GM12891 (cell line): ENCODE data around the gene LRP1B.

Source experiments
- PAX5 ChIP-seq: IDR thresholded peaks from 2 replicates; pipeline ENCODE4 v1.6.1; 2011; ENCODE audit warnings: low read length, moderate library complexity, mild to moderate bottlenecking; ENCODE audit not compliant: insufficient read depth, severe bottlenecking
- POLR2A ChIP-seq: IDR thresholded peaks from 2 replicates; pipeline ENCODE4 v1.6.1; 2011; ENCODE audit warnings: low read depth, low read length, control low read depth
- POLR2AphosphoS5 ChIP-seq: IDR thresholded peaks from 2 replicates; pipeline ENCODE4 v1.6.1; 2011; ENCODE audit warnings: low read depth, low read length, control low read depth
- POU2F2 ChIP-seq: IDR thresholded peaks from 2 replicates; pipeline ENCODE4 v1.6.1; 2011; ENCODE audit warnings: low read depth, mild to moderate bottlenecking, control low read depth, low read length, moderate library complexity
- SPI1 ChIP-seq: IDR thresholded peaks from 2 replicates; pipeline ENCODE4 v1.6.1; 2011; ENCODE audit warnings: low read depth, low read length, control low read depth
- TAF1 ChIP-seq: IDR thresholded peaks from 2 replicates; pipeline ENCODE4 v1.6.1; 2011; ENCODE audit warnings: low read depth, low read length, control low read depth

- no peak for TF ChIP-seq POLR2AphosphoS5
- TF ChIP-seq TAF1 = no peak
- TF ChIP-seq POU2F2 = no peak
- TF ChIP-seq POLR2A = no peak
- no peak for TF ChIP-seq SPI1
- TF ChIP-seq PAX5 = no peak
These were observed 1874.7 kb downstream of the LRP1B start for GRCh38 chr2:140256080-140256479.
